DND-41 (cell line): ENCODE results near the gene AATK.

Source experiments
- EZH2 ChIP-seq: IDR thresholded peaks from 3 replicates; pipeline ENCODE4 v1.6.1; 2012; ENCODE audit warnings: borderline replicate concordance, low read depth, mild to moderate bottlenecking, moderate library complexity, low read length, inconsistent platforms; ENCODE audit not compliant: severe bottlenecking
- TF ChIP-seq, protein P1 (sequence below): IDR thresholded peaks from 2 replicates; pipeline ENCODE4 v1.5.1; 2012; ENCODE audit warnings: borderline replicate concordance, low read length, moderate library complexity, mild to moderate bottlenecking; ENCODE audit not compliant: poor library complexity, severe bottlenecking; ENCODE audit errors: extremely low read depth

DNA sequence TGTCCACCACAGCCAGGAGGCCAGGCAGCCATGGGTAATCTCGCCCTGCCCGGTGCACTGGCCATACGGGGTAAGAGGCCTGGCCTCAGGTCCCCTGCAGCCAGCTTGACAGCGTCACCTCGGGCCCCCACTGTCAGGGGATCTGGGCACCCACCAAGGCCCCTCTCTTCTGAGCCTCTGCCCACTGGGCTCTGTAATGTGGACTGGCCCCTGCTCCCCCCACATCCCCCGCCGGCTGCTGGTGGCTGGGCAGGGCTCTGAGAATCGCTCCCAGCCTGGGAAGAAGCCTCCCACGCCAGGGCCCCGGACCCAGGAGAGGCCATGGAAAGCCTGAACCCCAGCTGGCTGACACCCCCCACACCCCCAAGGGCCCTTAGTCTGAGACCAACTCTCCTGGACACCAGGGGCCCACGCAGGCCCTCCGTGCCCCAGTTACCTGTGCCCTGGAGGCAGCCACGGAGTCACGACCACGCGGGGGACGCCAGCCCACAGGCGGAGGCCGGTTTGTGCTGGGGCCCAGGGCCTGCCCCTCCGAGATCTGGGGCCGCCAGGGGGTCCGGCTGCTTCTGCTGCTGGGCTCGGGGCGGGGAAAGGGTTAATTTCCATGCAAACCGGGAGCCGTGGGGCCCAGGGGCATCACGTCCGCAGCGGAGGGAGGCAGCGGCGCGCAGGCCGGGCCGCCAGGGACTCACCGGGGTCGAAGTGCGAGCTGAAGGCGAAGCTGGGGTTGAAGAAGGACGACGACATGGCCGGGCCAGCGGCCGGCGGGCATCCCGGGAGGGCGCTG, 582 bp downstream of the AATK start, which contains the start of gene PVALEF:
- TF ChIP-seq, protein P1, sequence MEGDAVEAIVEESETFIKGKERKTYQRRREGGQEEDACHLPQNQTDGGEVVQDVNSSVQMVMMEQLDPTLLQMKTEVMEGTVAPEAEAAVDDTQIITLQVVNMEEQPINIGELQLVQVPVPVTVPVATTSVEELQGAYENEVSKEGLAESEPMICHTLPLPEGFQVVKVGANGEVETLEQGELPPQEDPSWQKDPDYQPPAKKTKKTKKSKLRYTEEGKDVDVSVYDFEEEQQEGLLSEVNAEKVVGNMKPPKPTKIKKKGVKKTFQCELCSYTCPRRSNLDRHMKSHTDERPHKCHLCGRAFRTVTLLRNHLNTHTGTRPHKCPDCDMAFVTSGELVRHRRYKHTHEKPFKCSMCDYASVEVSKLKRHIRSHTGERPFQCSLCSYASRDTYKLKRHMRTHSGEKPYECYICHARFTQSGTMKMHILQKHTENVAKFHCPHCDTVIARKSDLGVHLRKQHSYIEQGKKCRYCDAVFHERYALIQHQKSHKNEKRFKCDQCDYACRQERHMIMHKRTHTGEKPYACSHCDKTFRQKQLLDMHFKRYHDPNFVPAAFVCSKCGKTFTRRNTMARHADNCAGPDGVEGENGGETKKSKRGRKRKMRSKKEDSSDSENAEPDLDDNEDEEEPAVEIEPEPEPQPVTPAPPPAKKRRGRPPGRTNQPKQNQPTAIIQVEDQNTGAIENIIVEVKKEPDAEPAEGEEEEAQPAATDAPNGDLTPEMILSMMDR = no peak
- TF ChIP-seq EZH2 = no peak
